Measurements from ENCODE around the gene TEX9.
"Not testable (repeated sequence)": the region's sequence is repeated elsewhere in the genome, so short reads cannot be mapped to it uniquely, and the experiment has no call there.

The TEX9 gene

DNA sequence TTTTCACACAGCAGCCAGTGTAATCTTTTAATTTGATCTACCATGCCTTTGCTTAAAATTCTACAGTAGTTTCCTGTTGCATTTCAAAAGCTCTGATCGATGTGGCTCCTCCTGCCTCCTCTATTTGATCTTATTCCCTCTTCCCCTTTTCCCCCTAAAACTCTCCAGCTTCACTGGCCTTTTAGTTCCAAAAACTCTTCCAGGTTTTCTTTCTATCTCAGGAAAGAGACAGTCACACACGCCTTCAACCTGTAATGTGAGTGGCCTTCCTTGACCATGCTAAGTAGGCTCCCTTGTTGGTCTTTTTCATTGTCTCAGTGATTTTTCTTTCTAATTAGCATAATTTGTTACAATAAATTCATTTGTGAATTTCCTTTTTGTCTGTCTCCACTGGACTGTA lies 985 bp downstream of the TEX9 start:
- DNase-seq (ENCODE audit: low read depth in 2 of 2): no peak

DNA sequence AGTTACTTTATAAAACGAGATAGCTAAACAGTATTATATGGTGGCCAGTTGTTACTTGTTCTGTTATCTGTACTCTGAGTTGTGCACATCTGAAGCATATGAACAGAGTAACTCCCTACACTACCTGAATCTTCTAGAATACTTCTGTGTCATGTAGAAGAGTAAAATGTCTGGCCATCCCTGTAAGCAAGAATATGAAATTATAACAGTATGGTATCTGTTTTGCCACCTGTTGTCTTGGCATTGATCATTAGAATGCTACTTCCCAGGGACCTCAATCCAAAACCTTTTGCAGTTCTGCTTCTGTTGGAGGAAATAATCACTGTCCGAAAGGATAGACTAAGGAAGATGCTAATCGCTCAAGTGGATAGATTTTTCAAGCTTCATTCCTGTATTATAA lies 1.9 kb downstream of the TEX9 start:
- no peak for DNase-seq (ENCODE audit: low read depth in 2 of 2)

DNA sequence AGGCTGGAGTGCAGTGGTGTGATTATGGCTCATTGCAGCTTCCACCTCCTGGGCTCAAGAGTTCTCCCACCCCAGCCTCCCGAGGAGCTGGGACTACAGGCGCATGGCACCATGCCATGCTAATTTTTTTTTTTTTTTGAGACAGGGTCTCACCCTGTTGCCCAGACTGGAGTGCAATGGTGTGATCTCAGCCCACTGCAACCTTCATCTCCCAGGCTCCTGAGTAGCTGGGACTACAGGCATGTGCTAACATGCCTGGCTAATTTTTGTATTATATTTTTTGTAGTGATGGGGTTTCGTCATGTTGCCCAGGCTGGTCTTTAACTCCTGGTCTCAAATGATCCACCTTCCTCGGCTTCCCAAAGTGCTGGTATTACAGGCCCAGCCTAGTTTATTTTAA lies 4.0 kb downstream of the TEX9 start:
- DNase-seq (ENCODE audit: low read depth in 2 of 2): no peak

DNA sequence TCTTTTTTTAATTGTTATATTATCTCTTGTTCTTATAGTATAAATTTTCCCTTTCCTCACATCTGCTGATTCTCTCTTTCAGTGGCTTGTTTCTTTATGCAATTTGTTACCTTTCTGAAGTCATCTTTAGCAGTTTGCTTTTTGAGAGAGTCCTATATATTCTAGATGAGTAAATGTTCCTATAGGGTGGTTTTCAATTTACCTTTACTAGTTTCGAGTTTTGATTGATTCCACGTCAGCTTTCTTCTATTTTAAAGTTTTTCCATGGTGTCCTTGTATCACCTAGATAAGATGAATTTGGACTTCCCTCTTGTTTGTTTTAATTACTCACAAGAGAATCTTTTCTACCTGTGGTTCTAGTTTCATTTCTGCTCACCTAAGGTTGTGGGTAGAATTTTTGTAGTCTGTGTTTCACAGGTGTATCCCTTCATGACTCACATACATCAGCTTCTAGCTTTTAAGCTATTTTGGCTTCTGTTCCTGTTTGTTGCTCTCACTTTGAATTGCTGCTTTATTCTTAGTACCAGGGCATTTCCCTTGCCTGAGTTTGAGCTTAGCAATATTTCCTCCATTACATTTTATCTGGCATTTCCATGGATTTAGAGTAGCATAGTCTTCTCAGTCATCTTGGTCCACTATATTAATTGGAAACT lies 6.4 kb downstream of the TEX9 start:
- no peak for DNase-seq (ENCODE audit: low read depth in 2 of 2)

DNA sequence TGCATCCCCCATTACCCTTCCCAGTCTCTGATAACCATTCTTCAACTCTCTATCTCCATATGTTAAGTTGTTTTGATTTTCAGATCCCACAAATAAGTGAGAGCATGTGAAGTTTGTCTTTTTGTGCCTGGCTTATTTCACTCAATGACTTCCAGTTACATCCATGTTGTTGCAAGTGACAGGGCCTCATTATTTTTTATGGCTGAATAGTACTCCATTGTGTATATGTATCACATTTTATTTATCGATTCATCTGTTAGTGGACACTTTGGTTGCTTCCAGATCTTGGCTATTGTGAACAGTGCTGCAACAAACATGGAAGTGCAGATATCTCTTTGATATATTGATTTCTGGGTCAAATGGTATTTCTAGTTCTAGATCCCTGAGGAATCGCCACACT lies 9.5 kb downstream of the TEX9 start:
- not testable (repeated sequence) for DNase-seq (ENCODE audit: low read depth in 2 of 2)

DNA sequence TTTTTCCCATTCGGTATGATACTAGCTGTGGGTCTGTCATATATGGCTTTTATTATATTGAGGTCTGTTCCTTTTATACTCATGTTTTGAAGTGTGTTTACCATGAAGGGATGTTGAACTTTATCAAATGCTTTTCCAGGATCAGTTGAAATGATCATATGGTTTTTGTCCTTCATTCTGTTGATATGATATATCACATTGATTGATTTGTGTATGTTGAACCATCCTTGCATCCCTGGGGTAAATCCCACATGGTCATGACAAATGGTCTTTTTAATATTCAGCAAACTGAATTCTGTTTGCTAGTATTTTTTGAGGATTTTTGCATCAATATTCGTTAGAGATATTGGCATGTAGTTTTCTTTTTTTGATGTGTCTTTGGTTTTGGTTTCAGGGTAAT lies 12.6 kb downstream of the TEX9 start:
- DNase-seq (ENCODE audit: low read depth in 2 of 2): not testable (repeated sequence)

DNA sequence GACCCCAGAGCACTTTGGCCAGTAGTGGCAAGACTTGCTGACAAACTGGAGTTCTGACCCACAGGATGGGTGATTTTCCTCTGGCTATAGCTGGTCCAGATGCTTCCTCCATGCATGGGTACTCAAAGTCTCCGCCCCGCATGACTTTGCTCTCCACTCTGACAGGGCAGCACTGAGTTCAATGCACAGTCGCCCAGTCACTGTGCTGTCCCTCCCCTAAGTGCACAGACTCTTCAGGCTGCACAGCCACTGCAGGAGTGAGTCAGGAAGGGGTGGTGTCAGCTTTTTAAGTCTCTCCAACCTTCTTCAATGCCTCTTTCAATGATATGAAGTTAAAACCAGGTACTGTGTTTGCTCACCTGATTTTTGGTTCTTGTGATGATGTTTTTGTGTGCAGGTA lies 17.8 kb downstream of the TEX9 start:
- no peak for DNase-seq (ENCODE audit: low read depth in 2 of 2)

DNA sequence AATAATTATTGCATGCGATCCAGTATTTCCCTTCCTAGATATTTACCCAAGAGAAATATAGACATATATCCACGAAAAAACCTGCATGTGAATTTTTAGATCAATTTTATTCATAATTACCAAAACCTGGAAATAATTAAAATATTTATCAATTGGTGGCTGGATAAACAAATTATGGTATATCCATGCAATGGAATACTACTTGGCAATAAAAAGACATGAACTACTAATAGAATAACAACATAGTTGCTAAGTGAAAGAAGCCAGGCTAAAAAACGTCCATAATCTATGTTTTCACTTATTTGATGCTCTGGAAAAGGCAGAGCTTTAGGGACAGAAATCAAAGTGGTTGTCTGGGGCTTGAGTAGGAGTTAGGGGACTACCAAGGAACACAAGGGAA lies 20.7 kb downstream of the TEX9 start:
- no peak for DNase-seq (ENCODE audit: low read depth in 2 of 2)

DNA sequence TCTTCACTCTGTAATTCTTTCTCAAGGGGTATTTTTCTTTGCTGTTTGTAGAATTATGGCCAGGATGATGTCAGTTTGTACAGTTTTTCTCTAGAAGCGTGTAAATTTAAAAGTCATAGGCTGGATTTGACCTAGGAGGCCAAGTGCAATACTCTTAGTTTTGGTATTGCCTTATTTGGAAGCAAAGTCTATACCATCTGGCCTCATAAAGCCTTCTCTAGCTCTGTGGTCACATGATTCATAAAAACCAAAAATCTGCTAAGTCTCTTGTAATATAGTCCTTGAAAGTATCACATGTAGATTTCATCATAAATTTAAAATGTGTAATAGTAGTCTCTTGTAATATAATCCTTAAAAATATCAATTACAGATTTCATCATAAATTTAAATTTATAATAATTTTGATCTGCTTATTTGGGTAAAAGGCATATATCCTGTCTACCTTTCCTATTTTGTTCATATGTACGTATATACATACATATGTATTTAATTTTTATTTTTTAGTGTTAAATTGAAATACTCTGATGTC lies 25.6 kb downstream of the TEX9 start:
- no peak for DNase-seq (ENCODE audit: low read depth in 2 of 2)

DNA sequence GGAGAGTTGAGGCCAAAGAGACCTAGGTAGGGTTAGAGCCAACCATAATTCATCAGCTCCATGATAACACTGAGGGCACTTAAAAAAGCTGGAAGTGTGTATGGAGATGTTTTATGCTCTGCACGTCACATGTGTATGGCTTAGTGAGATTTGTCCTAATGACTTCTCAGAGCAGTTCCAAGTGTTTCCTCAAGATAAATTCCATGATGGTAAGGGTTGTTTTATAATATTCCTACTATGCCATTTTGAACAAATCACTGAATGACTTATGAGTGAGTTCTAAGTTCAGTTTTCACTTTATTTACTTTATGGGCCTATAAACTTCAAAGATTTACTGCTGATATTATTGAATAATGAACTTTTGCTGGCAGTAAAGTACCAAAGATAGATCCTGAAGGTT lies 28.1 kb downstream of the TEX9 start:
- no peak for DNase-seq (ENCODE audit: low read depth in 2 of 2)

DNA sequence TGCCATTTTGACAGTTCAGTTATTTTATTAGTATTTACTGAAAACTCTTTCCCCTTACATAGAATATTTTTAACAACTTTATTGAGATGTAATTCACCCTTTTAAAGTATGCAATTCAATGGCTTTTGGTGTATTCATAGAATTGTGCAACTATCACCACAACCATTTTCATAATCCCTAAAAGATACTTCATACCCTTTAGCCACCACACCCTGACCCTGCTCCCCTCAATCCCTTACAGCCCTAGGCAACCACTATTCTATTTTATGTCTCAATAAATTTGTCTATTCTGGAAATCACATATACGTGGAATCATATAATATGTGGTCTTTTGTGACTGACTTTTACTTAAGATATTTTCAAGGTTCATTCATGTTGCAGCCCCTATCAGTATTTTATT lies 29.7 kb downstream of the TEX9 start:
- DNase-seq (ENCODE audit: low read depth in 2 of 2): no peak

DNA sequence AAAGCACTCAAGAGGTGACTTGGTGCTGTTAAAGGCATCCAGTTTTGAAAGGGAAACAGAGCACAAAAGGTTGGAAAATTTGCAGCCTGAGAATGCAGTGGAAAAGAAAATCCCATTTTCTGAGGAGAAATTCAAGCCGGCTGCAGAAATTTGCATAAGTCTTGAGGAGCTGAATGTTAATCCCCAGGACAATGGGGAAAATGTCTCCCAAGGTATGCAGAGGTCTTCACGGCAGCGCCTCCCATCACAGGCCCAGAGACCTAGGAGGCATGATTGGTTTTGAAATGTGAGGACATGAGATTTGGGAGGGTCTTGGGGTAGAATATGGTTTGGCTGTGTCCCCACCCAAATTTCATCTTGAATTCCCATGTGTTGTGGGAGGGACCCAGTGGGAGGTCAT lies 32.1 kb downstream of the TEX9 start:
- not testable (repeated sequence) for DNase-seq (ENCODE audit: low read depth in 2 of 2)

DNA sequence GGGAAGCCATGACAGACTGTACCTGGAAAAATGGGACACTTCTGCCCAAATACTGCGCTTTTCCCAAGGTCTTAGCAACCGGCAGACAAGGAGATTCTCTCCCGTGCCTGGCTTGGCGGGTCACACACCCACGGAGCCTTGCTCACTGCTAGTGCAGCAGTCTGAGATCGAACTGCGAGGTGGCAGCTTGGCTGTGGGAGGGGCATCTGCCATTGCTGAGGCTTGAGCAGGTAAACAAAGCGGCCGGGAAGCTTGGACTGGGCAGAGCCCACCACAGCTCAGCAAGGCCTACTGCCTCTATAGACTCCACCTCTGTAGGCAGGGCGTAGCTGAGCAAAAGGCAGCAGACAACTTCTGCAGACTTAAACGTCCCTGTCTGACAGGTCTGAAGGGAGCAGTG lies 34.0 kb downstream of the TEX9 start:
- not testable (repeated sequence) for DNase-seq (ENCODE audit: low read depth in 2 of 2)

DNA sequence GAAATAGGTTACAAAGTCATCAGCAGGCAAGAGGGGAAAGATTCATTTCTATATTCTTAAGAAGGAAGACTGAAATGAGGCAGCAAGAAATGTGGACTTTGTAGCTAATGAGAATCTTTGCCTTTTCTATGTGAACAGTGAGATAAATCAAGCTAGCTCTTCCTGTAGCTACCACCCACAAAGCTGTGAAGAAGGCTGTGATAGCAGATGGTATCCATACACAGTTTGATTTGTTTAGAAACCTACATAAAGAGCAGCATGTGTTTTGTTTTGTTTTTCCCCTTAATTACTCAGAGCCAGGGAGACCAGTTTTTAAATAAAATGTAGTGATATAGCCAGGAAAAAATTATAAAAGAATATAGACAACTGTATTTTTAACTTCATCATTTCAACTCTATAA lies 45.5 kb downstream of the TEX9 start:
- no peak for DNase-seq (ENCODE audit: low read depth in 2 of 2)

DNA sequence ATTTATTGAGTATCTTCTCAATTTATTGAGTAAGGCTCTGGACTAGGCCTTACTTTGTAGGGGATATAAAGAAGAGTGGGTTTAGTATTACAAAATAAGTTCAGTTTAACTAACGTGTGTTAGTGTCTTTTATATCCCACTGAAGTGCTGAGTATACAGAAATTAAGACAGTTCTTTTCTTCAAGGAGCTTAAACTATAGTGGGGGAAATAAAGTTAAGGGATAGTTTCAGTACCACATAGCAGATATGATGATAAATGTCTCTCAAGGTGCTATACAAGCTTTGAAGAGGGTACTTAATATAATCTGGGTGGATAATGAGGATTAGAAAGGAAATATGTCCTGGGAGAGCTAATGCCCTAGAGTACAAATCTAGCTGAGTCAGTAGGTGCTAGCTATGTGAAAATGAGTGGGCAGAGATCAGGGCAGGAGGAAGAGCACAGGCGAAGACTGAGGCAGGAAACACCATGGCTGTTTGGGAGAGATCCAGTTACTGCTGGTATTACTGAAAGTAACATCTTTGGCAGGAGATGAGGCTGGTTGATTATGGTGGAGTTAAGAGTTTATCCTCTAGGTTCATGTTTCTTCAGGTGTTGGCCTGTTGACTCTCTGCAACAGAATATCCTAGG lies 46.0 kb downstream of the TEX9 start:
- DNase-seq (ENCODE audit: low read depth in 2 of 2): no peak

DNA sequence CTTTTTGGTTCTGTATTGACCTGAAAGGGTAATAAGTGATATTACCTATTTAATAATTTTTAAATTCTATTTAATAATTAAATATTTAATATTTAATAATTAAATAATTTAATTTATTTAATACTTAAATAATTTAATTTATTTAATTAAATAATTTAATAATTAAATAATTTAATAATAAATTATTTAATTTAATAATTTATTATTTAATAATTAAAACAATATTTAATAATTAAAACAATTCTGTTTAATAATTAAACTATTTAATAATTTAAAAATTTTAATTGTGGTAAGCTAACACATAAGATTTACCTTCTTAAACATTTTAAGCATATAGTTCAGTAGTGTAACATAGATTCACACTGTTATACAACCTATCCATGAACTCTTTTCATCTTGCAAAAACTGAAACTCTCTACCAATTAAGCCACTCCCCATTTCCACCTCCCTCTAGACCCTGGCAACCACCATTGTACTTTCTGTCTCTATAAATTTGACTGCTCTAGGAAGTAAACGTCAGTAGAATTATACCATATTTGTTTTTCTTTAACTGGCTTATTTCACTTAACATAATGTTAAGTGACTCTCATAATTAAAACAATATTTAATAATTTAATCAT lies 48.0 kb downstream of the TEX9 start:
- not testable (repeated sequence) for DNase-seq (ENCODE audit: low read depth in 2 of 2)

DNA sequence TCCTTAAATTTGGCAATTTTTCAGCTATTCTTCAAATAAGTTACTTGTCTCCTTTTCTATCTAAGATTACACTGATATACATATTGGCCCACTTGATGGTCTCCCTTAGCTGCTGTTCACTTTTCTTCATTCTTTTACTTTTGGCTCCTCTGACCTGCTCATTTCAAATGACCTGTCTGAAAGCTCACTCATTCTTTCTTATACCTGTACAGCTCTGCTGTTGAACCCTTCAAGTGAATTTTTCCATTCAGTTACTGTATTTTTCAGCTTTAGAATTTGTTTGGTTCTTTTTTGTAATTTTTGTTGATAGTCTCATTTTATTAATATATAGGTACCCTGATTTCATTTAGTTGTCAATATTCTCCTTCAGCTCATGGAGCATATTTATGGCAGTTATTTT lies 60.0 kb downstream of the TEX9 start:
- DNase-seq (ENCODE audit: low read depth in 2 of 2): no peak

DNA sequence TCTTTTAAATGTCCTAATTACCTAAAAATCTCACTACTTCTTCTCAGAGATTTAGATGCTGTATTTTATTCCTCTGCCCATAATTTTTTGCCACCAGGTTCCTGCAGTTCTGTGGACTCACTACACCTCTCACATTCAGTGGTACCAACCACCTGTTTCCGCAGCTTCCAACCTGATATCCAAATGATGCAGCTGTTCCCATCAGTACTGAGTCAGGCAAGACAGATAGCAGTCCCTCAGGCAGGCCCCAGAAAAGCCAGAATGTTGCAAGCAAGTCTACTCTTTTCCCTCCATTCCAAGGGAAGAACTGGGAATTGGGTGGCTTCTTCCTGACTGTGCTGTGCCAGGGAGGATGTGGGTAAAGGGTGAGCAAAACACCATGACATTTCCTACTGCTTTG lies 60.8 kb downstream of the TEX9 start:
- no peak for DNase-seq (ENCODE audit: low read depth in 2 of 2)

DNA sequence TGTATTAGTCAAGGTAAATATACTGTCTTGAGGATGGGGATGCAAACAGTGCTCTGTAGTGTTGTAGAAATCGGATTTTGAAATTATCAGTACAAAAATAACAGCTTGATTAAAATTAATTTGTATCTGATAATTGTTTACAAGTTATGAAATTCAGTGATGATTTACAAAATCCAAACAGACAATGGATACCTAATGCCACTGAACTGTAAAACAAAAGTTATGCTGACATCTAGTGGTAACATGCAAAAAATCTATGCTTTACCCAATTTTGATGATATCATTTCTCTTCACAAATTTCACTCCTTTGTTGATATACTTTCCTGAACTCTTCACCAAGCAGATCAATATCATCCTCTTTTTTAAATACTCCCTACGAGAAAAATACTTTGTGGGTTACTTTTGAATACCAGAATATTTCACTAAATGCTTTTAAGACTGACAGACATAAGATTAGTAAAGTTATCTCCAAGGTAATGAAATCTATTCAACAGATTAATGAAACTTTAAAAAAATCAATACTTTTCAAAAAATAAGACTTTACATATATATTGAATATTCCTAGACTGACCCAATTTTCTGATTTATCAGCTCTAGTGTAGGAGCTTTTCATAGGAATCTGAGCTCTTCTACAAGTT lies 63.7 kb downstream of the TEX9 start:
- no peak for DNase-seq (ENCODE audit: low read depth in 2 of 2)

DNA sequence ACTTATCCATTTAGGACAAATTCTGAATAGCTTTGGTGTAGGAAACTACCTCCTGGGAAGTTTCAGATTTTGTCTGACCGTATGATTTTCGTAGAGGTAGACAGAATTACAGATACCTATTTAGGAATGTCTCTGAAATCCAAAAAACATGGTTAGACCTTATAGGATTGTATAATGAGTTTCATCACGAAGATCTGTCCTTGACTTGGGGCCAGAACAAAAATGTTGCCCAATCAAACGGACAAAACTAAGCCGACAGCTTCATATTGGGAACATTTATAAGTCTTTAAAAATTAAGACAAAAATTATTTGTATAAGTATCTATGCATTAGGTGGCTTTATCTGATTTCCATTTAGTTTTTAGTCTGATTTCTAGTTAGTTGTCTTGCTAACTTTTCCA lies 67.1 kb downstream of the TEX9 start:
- no peak for DNase-seq (ENCODE audit: low read depth in 2 of 2)

DNA sequence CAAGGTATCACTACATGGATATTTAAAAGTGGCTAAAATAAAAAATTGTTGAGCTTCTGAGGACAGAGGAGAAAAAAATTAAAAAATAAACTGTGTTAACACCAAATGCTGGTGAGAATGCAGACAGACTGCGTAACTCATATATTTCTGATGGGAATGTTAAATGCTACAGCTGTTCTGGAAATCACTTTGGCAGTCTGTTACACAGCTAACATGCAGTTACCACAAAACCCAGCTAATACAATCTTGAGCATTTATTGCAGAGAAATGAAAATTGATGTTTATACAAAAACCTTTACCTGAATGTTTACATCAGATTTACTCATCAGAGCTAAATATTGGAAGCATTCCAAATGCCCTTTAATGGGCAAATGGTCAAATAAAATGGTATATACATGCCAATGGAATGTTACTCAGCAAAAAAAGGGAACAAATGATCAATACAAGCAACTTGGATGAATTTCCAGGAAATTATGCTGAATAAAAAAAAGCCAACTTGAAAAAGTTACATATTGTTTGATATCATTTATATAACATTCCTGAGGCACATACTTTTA lies 75.1 kb downstream of the TEX9 start:
- no peak for DNase-seq (ENCODE audit: low read depth in 2 of 2)

DNA sequence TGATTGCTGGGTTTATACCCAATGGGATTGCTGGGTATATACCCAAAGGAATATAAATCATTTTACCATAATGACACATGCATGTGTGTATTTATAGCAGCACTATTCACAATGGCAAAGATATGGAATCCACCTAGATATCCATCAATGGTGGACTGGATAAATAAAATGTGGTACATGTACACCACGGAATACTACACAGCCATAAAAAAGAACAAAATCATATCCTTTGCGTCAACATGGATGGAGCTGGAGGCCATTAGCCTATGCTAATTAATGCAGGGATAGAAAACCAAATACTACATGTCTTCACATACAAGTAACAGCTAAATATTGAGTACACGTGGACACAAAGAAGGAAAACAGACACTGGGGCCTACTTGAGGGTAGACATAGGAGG lies 77.1 kb downstream of the TEX9 start:
- no peak for DNase-seq (ENCODE audit: low read depth in 2 of 2)

DNA sequence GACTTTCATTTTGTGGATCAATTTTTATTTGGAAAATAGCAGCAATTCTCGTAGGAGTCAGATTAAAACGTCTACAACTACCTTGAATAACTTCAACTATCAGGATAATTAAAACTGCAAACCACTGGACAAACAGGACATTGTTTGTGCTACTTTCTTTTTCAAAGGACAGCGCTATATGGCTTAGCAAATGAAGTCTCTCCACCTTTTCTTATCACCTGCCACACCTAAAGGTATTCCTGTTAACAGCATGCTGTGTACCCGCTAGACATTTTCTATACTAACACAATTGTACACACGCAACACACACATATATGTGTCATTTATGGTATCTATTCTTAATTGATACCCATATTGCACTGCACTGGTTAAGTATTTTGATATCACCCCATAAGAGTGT lies 80.5 kb downstream of the TEX9 start:
- no peak for DNase-seq (ENCODE audit: low read depth in 2 of 2)
